Measurements from ENCODE around the gene CCDC146. TPM values are rescaled to one million over a fixed set of nuclear protein-coding genes. Genes with fewer than 3 reads are reported as not detected.

The CCDC146 gene
- total RNA-seq, 1 experiment from 2014 or later: 0.72 TPM

DNA sequence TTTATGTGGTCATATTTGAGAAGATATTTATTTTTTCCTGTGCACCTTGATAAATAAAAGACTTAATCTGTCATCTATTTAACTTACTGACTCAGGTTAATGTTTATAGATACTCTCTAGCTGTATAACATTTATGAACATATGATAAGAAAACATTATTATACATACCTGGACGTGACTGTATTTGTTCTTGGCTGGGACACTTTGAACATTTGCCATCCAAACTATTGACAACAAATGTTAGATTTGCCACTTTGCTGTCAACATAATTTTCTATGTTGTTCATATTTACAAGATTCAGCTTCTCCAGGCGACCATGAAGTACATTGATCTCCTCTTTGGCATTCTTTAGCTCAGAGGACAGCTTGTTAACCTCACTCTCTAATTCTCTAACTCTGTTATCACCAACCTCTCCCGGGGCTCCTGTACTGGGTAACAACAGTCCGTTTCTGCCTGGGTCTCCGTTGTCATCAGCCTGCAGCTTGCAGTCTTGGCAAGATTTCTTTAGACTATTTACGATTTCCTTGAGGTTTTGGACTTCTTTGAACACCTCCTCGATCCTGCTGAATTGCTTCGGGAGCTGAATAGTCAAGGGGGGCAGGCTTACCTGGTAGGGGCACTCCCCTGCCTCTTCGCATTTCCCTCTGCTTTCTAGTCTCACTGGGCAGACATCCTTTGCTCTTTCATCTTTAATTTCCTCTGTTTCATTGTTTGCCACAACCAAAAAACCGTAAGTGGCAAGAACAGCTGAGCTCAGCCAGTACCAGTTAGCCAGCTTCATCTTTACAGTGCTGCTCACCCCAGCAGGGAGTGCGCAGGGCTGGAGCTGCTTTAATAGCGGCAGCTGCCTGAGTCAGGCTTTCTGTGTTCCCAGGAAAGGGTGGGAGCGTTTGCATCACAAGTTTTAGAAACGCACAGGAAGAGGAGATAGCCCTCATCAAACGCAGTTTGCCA is 76.9 kb downstream of the CCDC146 start, which contains the start of gene FGL2:
TSS of gene FGL2 (minus strand) at position 807 of the 954 bp plus-strand sequence. CDS start at position 781, 26 bp downstream.
- H2BK15ac ChIP-seq (ENCODE audit: low read depth, low read length): no peak within 1 kb of the TSS
- H3K18ac ChIP-seq (ENCODE audit: insufficient read length, low read depth, low read length): no peak within 1 kb of the TSS
- no peaks in the 10 kb centered on the region for H4K20me1 ChIP-seq (ENCODE audit: control insufficient read depth, insufficient read depth, insufficient read length)
- H4K8ac ChIP-seq (replicated peaks; ENCODE audit: insufficient read length, low read depth, low read length): no peak within 1 kb of the TSS
- no peak within 1 kb of the TSS for H3K56ac ChIP-seq (ENCODE audit: insufficient read length, low read depth, low read length)
- H3K79me2 ChIP-seq (ENCODE audit: insufficient read depth, low read length): no peaks in the 10 kb centered on the region
- H3K27me3 ChIP-seq (ENCODE audit: insufficient read depth, low read length): no peaks in the 10 kb centered on the region
- no peak within 1 kb of the TSS for H3K23ac ChIP-seq (ENCODE audit: insufficient read length, low read depth, low read length)
- WGBS (ENCODE audit: extremely low coverage, insufficient read length, low lambda C conversion rate): no CpG with 5 or more reads among the region's 15 CpGs
- peak within 1 kb of the TSS; percentile 41 for H2BK5ac ChIP-seq (ENCODE audit: insufficient read length, low read length)
- no peak within 1 kb of the TSS for H4K91ac ChIP-seq (ENCODE audit: insufficient read length, low read depth, low read length)
- H3K9me3 ChIP-seq (ENCODE audit: control insufficient read depth, low read depth, low read length): no peaks in the 10 kb centered on the region
- Mint-ChIP-seq H3K4me3 (peak within 1 kb of the TSS; percentile 3 to 73; a peak in 4 of 5 replicates), H3K36me3 (ENCODE audit: insufficient read depth in 1 of 3, low read depth in 3 of 3) (no peaks in the 10 kb centered on the region), H3K4me1 (peaks cover 6 to 8% of the 10 kb centered on the region in 2 experiments), H3K9me3 (no peaks in the 10 kb centered on the region), H3K27me3 (ENCODE audit: low read depth) (peaks cover 8% of the 10 kb centered on the region), H3K27ac (no peak within 1 kb of the TSS)
- no peak within 1 kb of the TSS for H3K27ac ChIP-seq (ENCODE audit: insufficient read length, low read depth, low read length)
- no peak within 1 kb of the TSS for H2BK12ac ChIP-seq (ENCODE audit: insufficient read length, low read depth, low read length)
- H2AFZ ChIP-seq (ENCODE audit: low read length): peak within 1 kb of the TSS; percentile 48
- peaks cover 2% of the 10 kb centered on the region; the same call in 1 of the 2 replicates for H3K4me1 ChIP-seq (ENCODE audit: insufficient read depth, low read length)
- H3K4ac ChIP-seq (ENCODE audit: low read depth, low read length): no peak within 1 kb of the TSS
- no peak within 1 kb of the TSS for H2BK120ac ChIP-seq (ENCODE audit: low read depth, low read length, poor library complexity, severe bottlenecking)
- H3K4me2 ChIP-seq (ENCODE audit: insufficient read depth, insufficient read length, low read length): peak within 1 kb of the TSS; percentile 83
- no peak within 1 kb of the TSS for H4K5ac ChIP-seq (ENCODE audit: insufficient read length, low read depth, low read length)
- H2AK5ac ChIP-seq (ENCODE audit: insufficient read length, low read length): no peak within 1 kb of the TSS
- no peak within 1 kb of the TSS for H2BK20ac ChIP-seq (ENCODE audit: low read depth, low read length, poor library complexity, severe bottlenecking)
- no peak within 1 kb of the TSS for H3T11ph ChIP-seq (ENCODE audit: low read length)
- H3K9ac ChIP-seq (ENCODE audit: extremely low read depth, insufficient read length, low read length): no peak within 1 kb of the TSS
- TF ChIP-seq, protein P1, sequence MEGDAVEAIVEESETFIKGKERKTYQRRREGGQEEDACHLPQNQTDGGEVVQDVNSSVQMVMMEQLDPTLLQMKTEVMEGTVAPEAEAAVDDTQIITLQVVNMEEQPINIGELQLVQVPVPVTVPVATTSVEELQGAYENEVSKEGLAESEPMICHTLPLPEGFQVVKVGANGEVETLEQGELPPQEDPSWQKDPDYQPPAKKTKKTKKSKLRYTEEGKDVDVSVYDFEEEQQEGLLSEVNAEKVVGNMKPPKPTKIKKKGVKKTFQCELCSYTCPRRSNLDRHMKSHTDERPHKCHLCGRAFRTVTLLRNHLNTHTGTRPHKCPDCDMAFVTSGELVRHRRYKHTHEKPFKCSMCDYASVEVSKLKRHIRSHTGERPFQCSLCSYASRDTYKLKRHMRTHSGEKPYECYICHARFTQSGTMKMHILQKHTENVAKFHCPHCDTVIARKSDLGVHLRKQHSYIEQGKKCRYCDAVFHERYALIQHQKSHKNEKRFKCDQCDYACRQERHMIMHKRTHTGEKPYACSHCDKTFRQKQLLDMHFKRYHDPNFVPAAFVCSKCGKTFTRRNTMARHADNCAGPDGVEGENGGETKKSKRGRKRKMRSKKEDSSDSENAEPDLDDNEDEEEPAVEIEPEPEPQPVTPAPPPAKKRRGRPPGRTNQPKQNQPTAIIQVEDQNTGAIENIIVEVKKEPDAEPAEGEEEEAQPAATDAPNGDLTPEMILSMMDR (conservative IDR thresholded peaks at IDR 0.05): no peak
- H3K14ac ChIP-seq (ENCODE audit: insufficient read depth, low read length): peak within 1 kb of the TSS; percentile 57; the same call in 1 of the 2 replicates
- H3K23me2 ChIP-seq (ENCODE audit: insufficient read length, low read depth, low read length, poor library complexity, severe bottlenecking): peaks cover 5% of the 10 kb centered on the region
- peak; percentile 42 for DNase-seq
- H3K79me1 ChIP-seq (ENCODE audit: insufficient read depth, low read depth, low read length, poor library complexity, severe bottlenecking): no peaks in the 10 kb centered on the region

All from H9 (cell line).